Thoracic aorta (tissue), 2 donors: ENCODE data around the gene ZSCAN29. TPM values are rescaled to one million over a fixed set of nuclear protein-coding genes. Genes with fewer than 3 reads are reported as not detected.
"Not testable (repeated sequence)": the region's sequence is repeated elsewhere in the genome, so short reads cannot be mapped to it uniquely, and the experiment has no call there.

Source experiments
- ATAC-seq: fragments of 150-250 bp; one replicate; pipeline ENCODE4 v1.8.0; 2017; ENCODE audit warnings: low read depth; ENCODE audit not compliant: insufficient number of reproducible peaks, low FRiP score
- DNase-seq: peaks from one replicate; pipeline ENCODE4 v3.0.0-alpha.2; 2020; ENCODE audit warnings: low spot score
- H3K27ac ChIP-seq, 2 donors: fragments of 200-600 bp; sonication (generic); 1 replicate in 1 of 2; 2 replicates in 1 of 2; pipeline ENCODE4 v1.5.1; 2016; ENCODE audit warnings: mild to moderate bottlenecking in 2 of 2, moderate library complexity in 2 of 2
- H3K27me3 ChIP-seq: fragments of 200-600 bp; sonication (generic); replicated peaks from 2 replicates; pipeline ENCODE4 v1.6.0; 2016; ENCODE audit warnings: mild to moderate bottlenecking; ENCODE audit not compliant: insufficient read depth
- H3K36me3 ChIP-seq: fragments of 200-600 bp; sonication (generic); one replicate; pipeline ENCODE4 v1.5.1; 2016
- H3K4me1 ChIP-seq, 2 donors: fragments of 200-600 bp; sonication (generic); 1 replicate in 1 of 2; 2 replicates in 1 of 2; pipeline versions ENCODE4 v1.5.1 to v1.6.0; 2016; ENCODE audit warnings: low read depth in 2 of 2, mild to moderate bottlenecking in 1 of 2; ENCODE audit not compliant: control insufficient read depth in 1 of 2
- H3K4me3 ChIP-seq: fragments of 200-600 bp; sonication (generic); 2 replicates; pipeline ENCODE4 v1.5.1; 2016; ENCODE audit warnings: mild to moderate bottlenecking
- H3K9me3 ChIP-seq: fragments of 200-600 bp; sonication (generic); 2 replicates; pipeline ENCODE4 v1.5.1; 2016
- CTCF ChIP-seq: fragments of 200-600 bp; sonication (generic); IDR thresholded peaks from one replicate; pipeline ENCODE4 v1.5.1; 2019; ENCODE audit warnings: antibody characterized with exemption
- total RNA-seq, 2 donors: library from RNA; depleted of rRNA; stranded (reverse); fragments of >200 nt; gene quantifications; one replicate each; pipeline versions ENCODE4 v1.1.0 to v1.2.3, GENCODE V29; 2016

The ZSCAN29 gene
- total RNA-seq, 2 donors from 2014 or later: 13.9 to 19.1 TPM

- ATAC-seq: no peak
Observed at GRCh38 chr15:43402255-43402654, 31.4 kb upstream of the ZSCAN29 start.

GRCh38 chr15:43393592-43393991 is 22.7 kb upstream of the ZSCAN29 start:
- H3K27me3 ChIP-seq, H3K27ac ChIP-seq, DNase-seq, H3K4me1 ChIP-seq, H3K9me3 ChIP-seq, ATAC-seq, H3K4me3 ChIP-seq: not testable (repeated sequence)
- H3K36me3 ChIP-seq: peaks cover 10% of the 10 kb centered on the region

More at GRCh38 chr15:43402255-43402654, 31.4 kb upstream of the ZSCAN29 start:
- H3K36me3 ChIP-seq: peaks cover 50% of the 10 kb centered on the region
- no peaks in the 10 kb centered on the region for H3K4me1 ChIP-seq
- H3K4me3 ChIP-seq: no peak overlapping the region
- no peak for TF ChIP-seq CTCF
- no peak overlapping the region for H3K27ac ChIP-seq
- no peaks in the 10 kb centered on the region for H3K9me3 ChIP-seq
- H3K27me3 ChIP-seq: no peaks in the 10 kb centered on the region
- no peak for DNase-seq

GRCh38 chr15:43390723-43391122 is 19.9 kb upstream of the ZSCAN29 start:
- no peak for TF ChIP-seq CTCF
- DNase-seq (no peak), ATAC-seq (no peak)
- no peak overlapping the region for H3K27ac ChIP-seq
- H3K4me3 ChIP-seq: no peak overlapping the region
- H3K4me1 ChIP-seq: no peaks in the 10 kb centered on the region
- no peaks in the 10 kb centered on the region for H3K9me3 ChIP-seq
- peaks cover 25% of the 10 kb centered on the region for H3K36me3 ChIP-seq
- no peaks in the 10 kb centered on the region for H3K27me3 ChIP-seq

- H3K4me1 ChIP-seq: no peaks in the 10 kb centered on the region
- H3K36me3 ChIP-seq: peaks cover 39% of the 10 kb centered on the region
- H3K27ac ChIP-seq: no peak overlapping the region
- no peak for TF ChIP-seq CTCF
- DNase-seq (no peak), ATAC-seq (no peak)
- H3K27me3 ChIP-seq: no peaks in the 10 kb centered on the region
- no peak overlapping the region for H3K4me3 ChIP-seq
- no peaks in the 10 kb centered on the region for H3K9me3 ChIP-seq
Observed at GRCh38 chr15:43383070-43383469, 12.2 kb upstream of the ZSCAN29 start.

- ATAC-seq (no peak), DNase-seq (no peak)
- TF ChIP-seq CTCF: no peak
- Histone ChIP-seq H3K4me1 (no peaks in the 10 kb centered on the region), H3K4me3 (no peak overlapping the region), H3K27me3 (no peaks in the 10 kb centered on the region), H3K27ac (no peak overlapping the region), H3K9me3 (no peaks in the 10 kb centered on the region), H3K36me3 (peaks cover 31% of the 10 kb centered on the region)
Observed at GRCh38 chr15:43382310-43382709, 11.5 kb upstream of the ZSCAN29 start.

- peaks cover 4% of the 10 kb centered on the region for H3K36me3 ChIP-seq
- DNase-seq (no peak), ATAC-seq (no peak)
- no peak for TF ChIP-seq CTCF
- H3K27ac ChIP-seq: no peak overlapping the region
- H3K27me3 ChIP-seq: no peaks in the 10 kb centered on the region
- H3K4me1 ChIP-seq: no peaks in the 10 kb centered on the region
- H3K4me3 ChIP-seq: no peak overlapping the region
- H3K9me3 ChIP-seq: no peaks in the 10 kb centered on the region
Observed at GRCh38 chr15:43378601-43379000, 7.8 kb upstream of the ZSCAN29 start.
